K562 (cell line): ENCODE results near the gene RAB2B. TPM values are rescaled to one million over a fixed set of nuclear protein-coding genes. Genes with fewer than 3 reads are reported as not detected.
A peak's percentile ranks its signal among the peaks of the same experiment; 100 is the strongest.

ENCODE experiments used
- BRD4 ChIP-seq: fragments of 200-600 bp; sonication (generic); IDR thresholded peaks from 2 replicates; pipeline ENCODE4 v1.6.1; 2017; ENCODE audit warnings: inconsistent platforms
- CBX8 ChIP-seq: fragments of 200-600 bp; sonication (generic); IDR thresholded peaks from 2 replicates; pipeline ENCODE4 v1.6.1; 2012; ENCODE audit warnings: borderline replicate concordance, mixed run types, low read depth, mild to moderate bottlenecking, moderate library complexity, mixed read lengths, low read length, control low read depth, inconsistent platforms; ENCODE audit not compliant: poor library complexity, severe bottlenecking; ENCODE audit errors: extremely low read depth
- EP400 ChIP-seq: fragments of 450-650 bp; IDR thresholded peaks from 2 replicates; pipeline ENCODE4 v1.6.1; 2017; ENCODE audit warnings: antibody characterized with exemption, mild to moderate bottlenecking, moderate library complexity
- FOXJ2 ChIP-seq: fragments of 200-800 bp; sonication (Bioruptor generic); IDR thresholded peaks from 2 replicates; pipeline ENCODE4 v1.6.1; 2016; ENCODE audit warnings: missing genetic modification characterization, missing compliant biosample characterization
- GABPA ChIP-seq: fragments of 200-800 bp; sonication (Bioruptor generic); conservative IDR thresholded peaks from 2 replicates; pipeline ENCODE4 v1.6.1; 2016; ENCODE audit warnings: low read depth, missing genetic modification characterization, missing compliant biosample characterization
- HEY1 ChIP-seq: fragments of 250-450 bp; sonication (Bioruptor Pico); IDR thresholded peaks from 2 replicates; pipeline ENCODE4 v1.5.0; 2020; ENCODE audit warnings: mild to moderate bottlenecking, moderate library complexity, borderline replicate concordance
- IFI16 ChIP-seq: fragments of 250-450 bp; sonication (Bioruptor Pico); IDR thresholded peaks from 2 replicates; pipeline ENCODE4 v2.1.2; 2022; ENCODE audit warnings: mild to moderate bottlenecking, inconsistent platforms
- JUND ChIP-seq, 2 experiments: IDR thresholded peaks; 2 replicates in 1 of 2; 3 replicates in 1 of 2; pipeline ENCODE4 v1.6.1; 2011; ENCODE audit warnings: borderline replicate concordance in 2 of 2, low read depth in 2 of 2, low read length in 2 of 2, improper control_type of control experiment in 1 of 2, missing biosample characterization in 1 of 2, missing genetic modification characterization in 1 of 2, missing genetic modification reagents in 1 of 2
- KAT7 ChIP-seq: sonication (generic); formaldehyde crosslinking; IDR thresholded peaks from 2 replicates; pipeline ENCODE4 v1.8.0; 2022; ENCODE audit warnings: missing genetic modification reagents, mild to moderate bottlenecking, borderline replicate concordance
- L3MBTL2 ChIP-seq: fragments of 450-650 bp; IDR thresholded peaks from 2 replicates; pipeline ENCODE4 v1.6.1; 2016; ENCODE audit warnings: mild to moderate bottlenecking, moderate library complexity
- LCOR ChIP-seq: sonication (generic); formaldehyde crosslinking; IDR thresholded peaks from 2 replicates; pipeline ENCODE4 v1.8.0; 2022; ENCODE audit warnings: mild to moderate bottlenecking, missing genetic modification reagents
- MYNN ChIP-seq, 2 experiments: sonication (generic); formaldehyde crosslinking in 1 of 2; IDR thresholded peaks; 2 replicates each; pipeline versions ENCODE4 v1.5.0 to v1.6.1; 2016 to 2020; ENCODE audit warnings: antibody characterized with exemption in 1 of 2, missing genetic modification reagents in 1 of 2
- NCOA1 ChIP-seq: fragments of 450-650 bp; IDR thresholded peaks from 2 replicates; pipeline ENCODE4 v1.6.1; 2016; ENCODE audit warnings: low read depth
- NFYB ChIP-seq: IDR thresholded peaks from 2 replicates; pipeline ENCODE4 v1.6.1; 2011; ENCODE audit warnings: mild to moderate bottlenecking, moderate library complexity; ENCODE audit not compliant: insufficient read length; ENCODE audit errors: extremely low read depth
- PHF8 ChIP-seq: fragments of 200-600 bp; sonication (generic); IDR thresholded peaks from 2 replicates; pipeline ENCODE4 v1.6.1; 2012; ENCODE audit warnings: mixed run types, mild to moderate bottlenecking, inconsistent platforms, low read length, moderate library complexity, borderline replicate concordance
- RBM15 ChIP-seq: fragments of 200-400 bp; formaldehyde crosslinking; IDR thresholded peaks from 2 replicates; pipeline ENCODE4 v1.6.1; 2018; ENCODE audit warnings: mild to moderate bottlenecking, low read length, moderate library complexity; ENCODE audit not compliant: insufficient read depth
- RBM39 ChIP-seq: fragments of 200-400 bp; formaldehyde crosslinking; optimal IDR thresholded peaks from 2 replicates; pipeline ENCODE3; 2018; ENCODE audit warnings: low read depth, low read length
- RFX1 ChIP-seq: fragments of 450-650 bp; IDR thresholded peaks from 2 replicates; pipeline ENCODE4 v1.6.1; 2016; ENCODE audit warnings: mild to moderate bottlenecking, moderate library complexity
- SMARCC2 ChIP-seq: fragments of 450-650 bp; IDR thresholded peaks from 2 replicates; pipeline ENCODE4 v1.6.1; 2017; ENCODE audit warnings: antibody characterized with exemption, moderate library complexity, mild to moderate bottlenecking, low read depth
- SRSF7 ChIP-seq: fragments of 200-400 bp; formaldehyde crosslinking; optimal IDR thresholded peaks from 2 replicates; pipeline ENCODE3; 2017; ENCODE audit warnings: mild to moderate bottlenecking, low read depth, low read length
- TRIM24 ChIP-seq, 2 experiments: fragments of 450-650 bp; IDR thresholded peaks; 2 replicates each; pipeline ENCODE4 v1.6.1; 2016
- ZFX ChIP-seq: sonication (generic); formaldehyde crosslinking; IDR thresholded peaks from 2 replicates; pipeline ENCODE4 v1.8.0; 2022; ENCODE audit warnings: mild to moderate bottlenecking, missing genetic modification reagents, moderate library complexity
- polyA plus RNA-seq, 8 experiments: library from polyadenylated mRNA; depleted of rRNA in 4 of 8; stranded (reverse) in 5 of 8; unstranded in 3 of 8; fragments of >200 nt; fragmentation: Nextera tagmentation in 2 of 8; fragmentation: Illumina TruSeq in 1 of 8; extraction: Ambion mirVana in 2 of 8; extraction: Trizol in 1 of 8; gene quantifications; 2 replicates each; pipeline versions ENCODE4 v1.2.1 to v1.2.3, GENCODE V29; 2011 to 2014; ENCODE audit warnings: inconsistent platforms in 1 of 8, missing spikeins in 1 of 8
- total RNA-seq, 7 experiments: library from RNA; depleted of rRNA in 6 of 7; stranded (reverse); fragments of >200 nt in 6 of 7; fragmentation: Illumina TruSeq in 2 of 7; extraction: Trizol in 2 of 7; gene quantifications; 2 replicates each; pipeline versions ENCODE4 v1.2.1 to v1.2.3, GENCODE V29; 2011 to 2021; ENCODE audit warnings: low replicate concordance in 1 of 7
- TF ChIP-seq, protein P1 (sequence below): fragments of 450-650 bp; formaldehyde crosslinking; conservative IDR thresholded peaks from 2 replicates; pipeline ENCODE4 v1.4.0; 2022; ENCODE audit warnings: mild to moderate bottlenecking, missing genetic modification characterization
- TF ChIP-seq, protein P2 (sequence below): fragments of 250-450 bp; sonication (Bioruptor Pico); IDR thresholded peaks from 2 replicates; pipeline ENCODE4 v1.4.0; 2020; ENCODE audit warnings: mild to moderate bottlenecking

The RAB2B gene
- total and polyA plus RNA-seq, 9 of the 15 experiments (the other 6 are each of a cell fraction or from before 2014, with no cell fraction given), result 4.6 to 19.8 (median 9.8) TPM

DNA sequence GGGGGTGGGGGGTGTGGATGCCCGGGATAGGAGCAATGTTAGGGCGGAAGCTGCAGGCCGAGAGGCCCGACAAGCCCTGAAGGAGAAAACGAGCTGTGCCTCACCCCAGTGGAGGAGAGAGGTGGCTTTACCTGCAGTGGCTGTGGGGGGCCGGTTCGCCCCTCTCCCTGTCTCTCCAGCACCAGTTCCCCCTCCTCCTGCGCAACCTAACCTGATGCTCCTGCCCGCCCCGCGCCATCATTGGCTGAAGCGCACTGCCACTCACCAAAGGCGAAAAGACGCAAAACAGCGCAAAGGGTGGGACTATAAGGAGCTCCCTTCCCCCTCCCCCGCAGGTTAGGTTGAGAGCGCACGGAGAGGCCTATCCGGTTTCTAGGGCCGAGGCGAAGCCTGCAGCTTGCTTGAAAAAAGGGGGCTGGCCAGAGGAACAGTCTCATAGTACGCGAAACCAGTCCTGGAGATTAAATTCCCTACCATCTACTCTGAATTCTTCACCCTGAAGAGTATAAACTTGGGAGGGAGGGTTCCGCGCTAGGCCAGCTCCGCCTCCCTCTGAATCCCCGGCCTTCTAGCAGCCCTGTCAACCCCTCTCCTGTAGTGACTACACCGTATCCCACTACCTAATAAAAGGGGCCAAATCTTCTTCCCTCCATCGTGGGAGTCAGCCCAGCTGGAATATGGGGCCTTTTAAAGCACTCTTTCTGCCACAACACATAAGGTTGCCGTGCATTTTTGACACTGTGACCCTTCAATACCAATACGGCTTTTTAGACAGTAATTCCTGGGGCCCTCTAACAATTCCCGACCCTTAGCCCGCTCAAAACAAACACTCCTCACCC is 39.5 kb downstream of the RAB2B start (continued):
- TF ChIP-seq RBM39 (no peak), CBX8 (no peak), HEY1 (CRISPR knock-in tag) (no peak), ZFX (CRISPR knock-in tag) (peak; percentile 99), NCOA1 (no peak), MYNN (IDR thresholded peaks at IDR 0.05) (peak; percentile 37; the same call in 1 of the 2 replicates), MYNN (CRISPR knock-in tag; IDR thresholded peaks at IDR 0.05) (no peak), L3MBTL2 (no peak), JUND (IDR thresholded peaks at IDR 0.05; ENCODE audit: borderline replicate concordance, low read depth, low read length) (peak; percentile 22; the same call in 1 of the 2 replicates), JUND (tag; IDR thresholded peaks at IDR 0.05; ENCODE audit: borderline replicate concordance, low read depth, low read length) (peak; percentile 36; the same call in 2 of the 3 replicates), NFYB (peak; percentile 99), RFX1 (no peak), FOXJ2 (no peak), IFI16 (CRISPR knock-in tag) (no peak), SRSF7 (no peak), BRD4 (peak; percentile 68; the same call in 1 of the 2 replicates), RBM15 (no peak), TRIM24 (IDR thresholded peaks at IDR 0.05) (peak in 1 of 2 experiments; percentile 48; a peak in 2 of 4 replicates), GABPA (peak; percentile 72), SMARCC2 (no peak), PHF8 (peak; percentile 60; the same call in 1 of the 2 replicates), LCOR (no peak), KAT7 (CRISPR knock-in tag) (peak; percentile 47; the same call in 1 of the 2 replicates), EP400 (peak; percentile 63)
- TF ChIP-seq, protein P1, sequence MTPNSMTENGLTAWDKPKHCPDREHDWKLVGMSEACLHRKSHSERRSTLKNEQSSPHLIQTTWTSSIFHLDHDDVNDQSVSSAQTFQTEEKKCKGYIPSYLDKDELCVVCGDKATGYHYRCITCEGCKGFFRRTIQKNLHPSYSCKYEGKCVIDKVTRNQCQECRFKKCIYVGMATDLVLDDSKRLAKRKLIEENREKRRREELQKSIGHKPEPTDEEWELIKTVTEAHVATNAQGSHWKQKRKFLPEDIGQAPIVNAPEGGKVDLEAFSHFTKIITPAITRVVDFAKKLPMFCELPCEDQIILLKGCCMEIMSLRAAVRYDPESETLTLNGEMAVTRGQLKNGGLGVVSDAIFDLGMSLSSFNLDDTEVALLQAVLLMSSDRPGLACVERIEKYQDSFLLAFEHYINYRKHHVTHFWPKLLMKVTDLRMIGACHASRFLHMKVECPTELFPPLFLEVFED, result 0 out of 2 replicates have a peak, but pooled peaks have one; percentile 66
- TF ChIP-seq, protein P2, sequence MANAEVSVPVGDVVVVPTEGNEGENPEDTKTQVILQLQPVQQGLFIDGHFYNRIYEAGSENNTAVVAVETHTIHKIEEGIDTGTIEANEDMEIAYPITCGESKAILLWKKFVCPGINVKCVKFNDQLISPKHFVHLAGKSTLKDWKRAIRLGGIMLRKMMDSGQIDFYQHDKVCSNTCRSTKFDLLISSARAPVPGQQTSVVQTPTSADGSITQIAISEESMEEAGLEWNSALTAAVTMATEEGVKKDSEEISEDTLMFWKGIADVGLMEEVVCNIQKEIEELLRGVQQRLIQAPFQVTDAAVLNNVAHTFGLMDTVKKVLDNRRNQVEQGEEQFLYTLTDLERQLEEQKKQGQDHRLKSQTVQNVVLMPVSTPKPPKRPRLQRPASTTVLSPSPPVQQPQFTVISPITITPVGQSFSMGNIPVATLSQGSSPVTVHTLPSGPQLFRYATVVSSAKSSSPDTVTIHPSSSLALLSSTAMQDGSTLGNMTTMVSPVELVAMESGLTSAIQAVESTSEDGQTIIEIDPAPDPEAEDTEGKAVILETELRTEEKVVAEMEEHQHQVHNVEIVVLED, result peak; percentile 75
